ENCODE measurements around the gene NAXE.

DNA sequence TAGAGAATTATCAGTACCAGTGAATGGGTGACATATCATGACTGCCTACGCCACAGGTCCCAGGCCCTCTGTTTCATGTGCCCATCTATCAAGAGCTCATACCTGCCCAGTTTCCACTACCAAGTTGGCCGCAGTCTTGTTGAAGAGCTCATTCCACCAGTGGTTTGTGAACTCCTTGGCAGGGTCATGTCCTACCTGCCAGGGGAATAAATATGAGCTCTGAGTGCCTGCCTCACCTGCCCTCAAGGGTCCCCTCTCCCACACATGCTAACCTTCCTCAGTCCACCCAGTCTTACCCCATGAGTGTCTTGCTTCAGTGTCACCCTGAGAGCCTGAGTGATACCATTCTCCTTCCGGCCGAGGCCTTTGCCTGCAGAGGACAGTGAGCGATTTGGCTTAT lies 6.5 kb downstream of the NAXE start:
- no peak for TF ChIP-seq EZH2 (IDR thresholded peaks at IDR 0.05; ENCODE audit: borderline replicate concordance, low read length)
- TF ChIP-seq, protein P1, sequence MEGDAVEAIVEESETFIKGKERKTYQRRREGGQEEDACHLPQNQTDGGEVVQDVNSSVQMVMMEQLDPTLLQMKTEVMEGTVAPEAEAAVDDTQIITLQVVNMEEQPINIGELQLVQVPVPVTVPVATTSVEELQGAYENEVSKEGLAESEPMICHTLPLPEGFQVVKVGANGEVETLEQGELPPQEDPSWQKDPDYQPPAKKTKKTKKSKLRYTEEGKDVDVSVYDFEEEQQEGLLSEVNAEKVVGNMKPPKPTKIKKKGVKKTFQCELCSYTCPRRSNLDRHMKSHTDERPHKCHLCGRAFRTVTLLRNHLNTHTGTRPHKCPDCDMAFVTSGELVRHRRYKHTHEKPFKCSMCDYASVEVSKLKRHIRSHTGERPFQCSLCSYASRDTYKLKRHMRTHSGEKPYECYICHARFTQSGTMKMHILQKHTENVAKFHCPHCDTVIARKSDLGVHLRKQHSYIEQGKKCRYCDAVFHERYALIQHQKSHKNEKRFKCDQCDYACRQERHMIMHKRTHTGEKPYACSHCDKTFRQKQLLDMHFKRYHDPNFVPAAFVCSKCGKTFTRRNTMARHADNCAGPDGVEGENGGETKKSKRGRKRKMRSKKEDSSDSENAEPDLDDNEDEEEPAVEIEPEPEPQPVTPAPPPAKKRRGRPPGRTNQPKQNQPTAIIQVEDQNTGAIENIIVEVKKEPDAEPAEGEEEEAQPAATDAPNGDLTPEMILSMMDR (conservative IDR thresholded peaks at IDR 0.05 in 1 of 2, IDR thresholded peaks at IDR 0.05 in 1 of 2; ENCODE audit: extremely low read depth in 1 of 2, insufficient read depth in 1 of 2, low read depth in 1 of 2, low read length in 2 of 2), result no peak
